Cardiac fibroblast (primary cell): ENCODE measurements around the gene UTP25.
A peak's percentile ranks its signal among the peaks of the same experiment; 100 is the strongest.

ENCODE experiments used
- DNase-seq, 2 donors: peaks; one replicate each; pipeline versions ENCODE4 v3.0.0 to v3.0.0-alpha.2; 2010; ENCODE audit warnings: low read depth in 2 of 2
- H3K4me3 ChIP-seq, 2 donors: replicated peaks in 1 of 2; 1 replicate in 1 of 2; 2 replicates in 1 of 2; pipeline ENCODE4 v1.5.1; 2011; ENCODE audit warnings: low read depth in 2 of 2, low read length in 2 of 2, mild to moderate bottlenecking in 2 of 2, moderate library complexity in 1 of 2
- CTCF ChIP-seq: IDR thresholded peaks from one replicate; pipeline ENCODE4 v1.5.1; 2011; ENCODE audit warnings: low read depth, mild to moderate bottlenecking, low read length, inconsistent platforms

The UTP25 gene

GRCh38 chr1:209805875-209806760, 21.7 kb upstream of the UTP25 start, which contains the start of gene IRF6:
TSS of gene IRF6 (minus strand) at chr1:209806142. CDS start at chr1:209801413, 4,729 bp downstream.
- peak within 1 kb of the TSS; percentile 36 to 41 for H3K4me3 ChIP-seq
- no peak for TF ChIP-seq CTCF
- DNase-seq: peak; percentile 55 to 73

DNA sequence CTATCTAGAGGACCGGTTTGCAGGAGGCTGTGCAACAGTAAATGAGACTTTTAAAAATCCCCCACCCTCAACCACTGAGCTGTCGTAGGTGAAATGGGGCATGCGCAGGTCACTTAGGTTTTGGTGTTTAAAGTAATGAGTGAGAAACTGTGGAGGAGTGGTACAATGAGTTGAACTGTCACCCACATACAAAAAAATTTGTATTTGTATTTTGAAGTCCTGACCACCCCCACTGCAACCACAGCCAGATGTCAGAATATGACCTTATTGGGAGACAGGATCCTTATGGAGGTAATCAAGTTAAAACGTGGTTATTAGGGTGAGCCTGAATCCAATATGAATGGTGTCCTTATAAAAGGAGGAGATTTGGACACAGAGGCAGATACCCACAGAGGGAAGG, 20.3 kb upstream of the UTP25 start:
- peak in 1 of 2 donors; percentile 15 for DNase-seq
- TF ChIP-seq CTCF: no peak
- no peak overlapping the region for H3K4me3 ChIP-seq

- no peak overlapping the region for H3K4me3 ChIP-seq
- no peak for TF ChIP-seq CTCF
- DNase-seq: peak; percentile 94 to 98
These were observed 19.7 kb upstream of the UTP25 start for GRCh38 chr1:209808059-209808581.

- no peak for DNase-seq
- TF ChIP-seq CTCF: no peak
- H3K4me3 ChIP-seq: no peak overlapping the region
These were observed 18.2 kb upstream of the UTP25 start for GRCh38 chr1:209809611-209810010.

GRCh38 chr1:209810783-209811182, 17.0 kb upstream of the UTP25 start:
- no peak for TF ChIP-seq CTCF
- no peak overlapping the region for H3K4me3 ChIP-seq
- DNase-seq: no peak

DNA sequence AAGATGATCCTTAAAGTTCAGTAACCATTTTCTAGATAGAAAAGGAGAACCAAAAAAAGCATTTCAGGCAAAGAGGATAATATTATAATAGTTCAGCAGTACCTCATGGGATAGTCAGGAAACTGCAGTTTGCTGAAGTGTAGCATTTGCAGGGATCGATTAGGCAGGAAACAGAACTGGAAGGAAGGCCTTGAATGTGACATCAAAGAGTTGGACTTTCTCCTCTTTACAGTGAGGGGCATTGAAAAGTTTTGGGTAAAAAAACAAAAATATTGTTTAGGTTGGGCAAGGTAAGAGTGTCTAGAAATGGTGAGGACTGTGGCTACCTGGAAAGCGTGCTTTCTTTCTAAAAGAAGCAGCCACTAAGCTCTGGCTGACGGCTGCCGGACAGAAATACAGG, 13.9 kb upstream of the UTP25 start:
- TF ChIP-seq CTCF: no peak
- no peak for DNase-seq
- H3K4me3 ChIP-seq: no peak overlapping the region
